Measurements from ENCODE around the gene TREML4. TPM values are rescaled to one million over a fixed set of nuclear protein-coding genes. Genes with fewer than 3 reads are reported as not detected.

The TREML4 gene
- total RNA-seq, 1 experiment from 2014 or later = 0.46 TPM

DNA sequence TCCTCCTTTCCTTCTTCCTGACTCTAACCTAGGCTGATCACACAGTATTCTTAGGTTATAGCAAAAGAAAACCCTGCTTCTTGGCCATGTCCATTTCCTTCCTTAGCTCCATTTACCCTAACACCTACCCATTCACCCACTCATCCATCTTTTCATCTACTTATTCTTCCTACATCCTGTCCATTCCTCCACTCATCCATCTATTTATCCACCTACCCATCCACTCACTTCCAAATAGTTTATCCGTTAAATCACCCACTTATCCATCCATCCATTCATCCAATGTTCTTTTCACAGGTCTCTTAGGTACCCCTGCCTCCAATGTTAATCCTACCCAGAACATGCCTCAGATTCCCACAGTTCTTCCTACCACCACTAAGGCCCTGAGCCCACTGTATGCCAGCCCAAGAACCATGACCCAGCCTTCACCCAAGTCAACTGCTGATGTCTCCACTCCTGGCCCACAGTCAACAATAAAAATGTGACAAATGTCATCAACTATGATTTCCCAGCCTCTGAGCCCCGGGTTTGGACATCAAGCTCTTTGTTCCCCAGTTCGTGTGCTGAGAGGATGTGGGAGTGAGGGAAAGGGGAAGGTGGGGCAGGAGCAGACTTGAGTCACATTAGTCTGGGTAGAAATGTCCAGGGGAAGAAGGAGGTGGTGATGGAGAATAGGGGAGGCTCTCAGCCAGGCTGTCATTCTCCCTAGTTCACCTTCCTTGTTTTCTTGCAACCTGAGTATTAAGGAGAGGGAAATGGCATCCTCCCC, 24.4 kb downstream of the TREML4 start:
- no peak for DNase-seq (ENCODE audit: low spot score)

DNA sequence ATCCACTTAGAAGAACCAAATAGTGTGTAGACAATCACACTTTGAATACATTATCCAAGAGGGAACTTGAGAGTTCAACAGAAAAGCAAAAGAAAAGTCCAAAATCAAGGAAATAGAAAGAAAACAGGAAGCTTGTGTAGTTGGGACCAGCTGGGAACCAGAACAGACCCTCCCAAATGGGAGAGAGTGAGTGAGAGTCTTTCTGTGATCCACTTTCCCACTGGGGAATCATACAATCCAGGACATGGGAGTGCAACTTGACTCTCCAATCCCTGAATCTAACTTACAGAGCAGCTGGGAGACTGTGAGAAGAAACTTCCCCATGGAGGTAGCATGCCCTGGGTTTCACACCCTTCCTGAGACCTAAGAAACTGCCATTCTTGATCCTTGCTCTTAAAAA, 27.0 kb downstream of the TREML4 start:
- DNase-seq (ENCODE audit: low spot score) = no peak

- DNase-seq (ENCODE audit: low spot score) = no peak
Observed at GRCh38 chr6:41255638-41256246, 27.6 kb downstream of the TREML4 start.

DNA sequence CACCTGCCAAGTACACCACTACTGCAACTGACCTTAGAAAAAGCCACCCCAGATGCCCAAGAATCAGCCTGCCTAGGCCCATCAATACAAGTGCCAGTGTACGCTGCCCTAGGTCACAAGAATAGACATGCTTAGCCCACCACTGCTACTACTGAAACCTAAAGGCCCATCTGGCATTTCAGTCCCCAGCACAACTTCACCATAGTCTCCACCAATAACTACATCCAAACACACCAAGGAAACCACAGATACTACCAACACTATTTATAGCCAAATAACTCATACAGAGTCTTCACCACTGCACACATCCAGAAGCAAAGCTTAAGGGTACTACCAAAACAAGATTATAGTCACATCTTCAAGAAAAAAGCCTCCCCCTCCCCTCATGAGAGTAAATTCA, 28.2 kb downstream of the TREML4 start:
- no peak for DNase-seq (ENCODE audit: low spot score)

DNA sequence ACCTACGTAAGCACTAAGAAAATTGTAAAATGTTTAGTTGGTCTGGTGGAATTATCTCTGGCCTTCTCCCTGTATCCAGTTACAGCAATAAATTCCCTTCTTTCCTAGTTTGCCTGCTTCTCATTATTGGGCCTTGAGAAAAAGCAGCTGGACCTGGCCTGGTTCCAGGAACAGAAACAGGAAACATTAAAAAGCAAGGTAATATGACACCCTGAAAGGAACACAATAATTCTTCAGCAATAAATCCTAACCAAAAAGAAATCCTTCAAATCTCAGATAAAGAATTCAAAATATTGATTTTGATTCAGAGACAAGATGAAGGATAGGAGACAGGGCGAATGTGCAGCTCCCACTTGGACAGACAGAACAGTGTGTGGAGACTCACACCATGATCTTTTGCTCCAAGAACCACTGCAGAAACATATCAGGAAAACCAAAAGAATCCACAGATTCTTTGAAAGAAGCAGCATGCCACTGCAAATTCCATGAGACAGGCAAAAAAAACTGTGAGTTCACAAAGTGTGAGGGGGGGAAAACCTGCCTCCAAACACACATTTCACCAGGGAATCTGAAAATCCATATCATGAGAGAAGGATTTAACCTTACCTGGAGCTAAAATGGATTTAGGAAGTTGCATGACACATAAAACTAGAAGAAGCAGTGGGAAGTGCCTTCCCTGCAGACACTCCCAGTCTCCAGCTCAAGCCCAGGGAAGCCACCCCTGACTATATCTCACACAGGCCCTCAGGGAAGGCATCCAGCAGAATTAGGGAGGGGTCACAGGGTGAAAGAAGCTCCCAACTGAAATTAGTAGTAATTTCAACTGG, 29.4 kb downstream of the TREML4 start:
- DNase-seq (ENCODE audit: low spot score) = peak; percentile 73

GRCh38 chr6:41258196-41258493, 30.0 kb downstream of the TREML4 start:
- no peak for DNase-seq (ENCODE audit: low spot score)

- DNase-seq (ENCODE audit: low spot score) = no peak
Observed at GRCh38 chr6:41262401-41262800, 34.3 kb downstream of the TREML4 start.

DNA sequence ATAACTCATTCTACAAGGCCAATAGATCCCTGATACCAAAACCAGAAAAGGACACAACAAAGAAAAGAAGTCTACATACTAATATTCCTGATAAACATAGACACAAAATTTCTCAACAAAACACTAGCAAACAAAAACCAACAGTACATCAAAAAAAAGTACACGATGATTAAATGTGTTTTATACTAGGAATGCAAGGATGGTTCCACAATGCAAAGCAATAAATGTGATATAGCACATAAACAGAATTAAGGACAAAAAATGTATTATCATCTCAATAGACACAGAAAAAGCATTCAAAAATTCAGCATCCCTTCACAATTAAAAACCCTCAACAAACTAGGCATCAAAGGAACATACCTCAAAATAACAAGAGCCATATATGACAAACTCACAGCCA, 35.1 kb downstream of the TREML4 start:
- no peak for DNase-seq (ENCODE audit: low spot score)

GRCh38 chr6:41266541-41266940, 38.4 kb downstream of the TREML4 start:
- DNase-seq (ENCODE audit: low spot score) = no peak

GRCh38 chr6:41268478-41268877, 40.3 kb downstream of the TREML4 start:
- no peak for DNase-seq (ENCODE audit: low spot score)

- no peak for DNase-seq (ENCODE audit: low spot score)
Observed at GRCh38 chr6:41269166-41269565, 41.0 kb downstream of the TREML4 start.

GRCh38 chr6:41269716-41270115, 41.6 kb downstream of the TREML4 start:
- DNase-seq (ENCODE audit: low spot score) = no peak

- DNase-seq (ENCODE audit: low spot score) = no peak
Observed at GRCh38 chr6:41271901-41272395, 43.8 kb downstream of the TREML4 start.

DNA sequence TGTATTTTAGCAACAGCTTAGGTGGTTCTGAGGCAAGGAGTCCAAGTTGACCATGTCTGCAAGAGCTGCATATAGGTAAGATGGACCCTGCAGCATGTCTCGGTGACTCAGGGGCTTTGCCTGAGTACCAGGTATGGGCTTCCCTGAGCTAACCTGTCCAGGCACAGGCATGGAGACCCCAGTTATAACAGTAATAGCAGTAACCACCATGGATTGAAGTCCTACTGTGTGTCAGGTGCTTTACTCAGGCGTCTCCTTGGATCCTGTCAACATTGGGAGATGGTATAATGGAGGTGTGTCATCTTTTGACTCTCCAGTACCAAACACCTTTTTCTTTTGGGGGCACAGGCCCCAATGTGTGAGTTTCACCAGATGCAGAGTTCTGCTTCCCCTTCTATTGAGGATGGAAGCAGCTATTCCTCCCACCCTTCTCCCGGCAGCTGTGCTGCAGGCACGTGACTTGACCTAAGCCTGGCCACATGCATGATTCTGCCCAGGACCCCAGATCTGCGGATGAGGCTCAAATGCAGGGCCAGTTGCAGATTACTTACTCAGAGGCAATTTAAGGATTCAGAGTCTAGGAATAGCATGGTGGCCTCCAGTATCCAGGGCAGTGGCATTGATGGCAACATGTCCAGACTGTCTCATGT, 44.6 kb downstream of the TREML4 start:
- no peak for DNase-seq (ENCODE audit: low spot score)

- no peak for DNase-seq (ENCODE audit: low spot score)
Observed at GRCh38 chr6:41273714-41274113, 45.6 kb downstream of the TREML4 start.

- no peak for DNase-seq (ENCODE audit: low spot score)
Observed at GRCh38 chr6:41274256-41274655, 46.1 kb downstream of the TREML4 start.

DNA sequence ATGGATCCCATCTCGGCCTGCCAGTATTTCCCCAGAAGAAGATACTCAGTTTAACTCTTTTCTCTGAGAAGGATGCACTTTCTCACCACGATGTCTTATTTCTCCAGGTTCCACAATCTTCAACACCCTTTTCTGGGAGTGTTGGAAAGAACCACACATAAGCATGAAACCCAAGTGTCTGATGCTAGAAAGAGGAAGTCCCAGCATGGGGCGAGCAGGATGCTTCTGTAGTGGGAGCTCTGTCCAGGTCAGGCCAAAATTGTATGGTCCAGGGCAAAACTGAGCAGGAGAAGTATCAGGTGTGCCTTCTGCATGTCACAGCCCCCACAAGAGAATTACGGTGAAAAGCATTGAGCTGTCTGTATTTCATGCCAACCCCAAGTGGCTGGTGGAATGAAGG, 47.3 kb downstream of the TREML4 start:
- no peak for DNase-seq (ENCODE audit: low spot score)

DNA sequence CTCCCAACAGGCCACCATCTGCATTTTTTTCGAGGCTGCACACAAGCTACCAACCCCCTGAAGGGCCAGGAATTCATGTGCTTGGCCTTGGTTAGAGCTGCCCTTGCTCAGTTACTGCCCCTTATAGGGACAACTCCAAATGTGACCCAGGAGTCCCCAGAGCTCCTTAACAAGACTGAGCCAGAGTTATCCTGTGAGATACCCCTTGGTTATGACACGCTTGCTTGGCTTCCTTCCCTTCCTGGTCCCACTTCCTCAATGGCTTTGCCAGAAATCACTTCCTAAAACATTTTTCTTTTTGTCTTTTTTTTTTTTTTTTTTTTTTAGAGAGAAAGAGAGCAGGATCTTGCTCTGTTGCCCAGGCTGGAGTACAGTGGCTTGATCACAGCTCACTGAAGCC, 49.5 kb downstream of the TREML4 start:
- no peak for DNase-seq (ENCODE audit: low spot score)

DNA sequence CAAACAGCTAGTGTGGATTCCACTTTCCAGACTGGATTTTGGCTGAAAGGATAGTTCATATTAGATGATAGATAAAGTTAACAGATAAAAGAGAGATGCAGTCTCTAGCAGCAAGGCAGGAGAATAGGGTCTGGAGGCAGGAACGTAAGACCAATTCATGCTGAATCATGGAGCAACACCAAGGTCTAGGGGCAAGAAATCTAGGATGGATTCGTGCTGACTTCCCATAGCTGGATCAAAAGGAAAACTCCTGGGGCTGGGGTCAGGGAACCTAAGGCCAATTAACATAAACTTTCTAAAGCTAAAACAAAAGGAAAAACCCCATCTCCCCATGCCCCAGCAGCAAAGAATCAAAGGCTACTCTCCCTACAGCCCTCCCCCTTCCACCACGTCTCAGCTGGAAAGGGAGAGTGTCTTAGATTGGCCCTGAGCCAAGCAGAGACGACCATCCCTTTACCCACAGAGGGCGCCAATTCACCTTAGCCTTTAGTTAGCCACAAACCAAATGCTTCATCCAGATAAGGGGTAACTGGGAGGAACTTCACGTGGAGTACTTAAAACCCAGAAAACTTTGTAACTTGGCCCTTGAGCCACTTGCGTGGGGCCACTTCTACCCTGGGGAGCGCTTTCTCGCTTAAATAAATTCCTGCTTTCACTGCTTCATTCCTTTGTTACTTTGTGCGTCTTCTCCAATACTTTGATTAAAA, 50.7 kb downstream of the TREML4 start:
- peak; percentile 76 for DNase-seq (ENCODE audit: low spot score)

GRCh38 chr6:41280381-41281057, 52.4 kb downstream of the TREML4 start:
- DNase-seq (ENCODE audit: low spot score) = no peak

- no peak for DNase-seq (ENCODE audit: low spot score)
Observed at GRCh38 chr6:41283600-41283999, 55.5 kb downstream of the TREML4 start.
